HepG2 (cell line): ENCODE measurements around the gene PACS1. TPM values are rescaled to one million over a fixed set of nuclear protein-coding genes. Genes with fewer than 3 reads are reported as not detected.

Experiments
- ATAC-seq: fragments of 200-7000 bp; cut with Tn5 transposase; 3 replicates; pipeline ENCODE4 v1.9.1; 2020; ENCODE audit warnings: mild to moderate bottlenecking, moderate library complexity
- BruUV-seq: library from RNA; stranded (reverse); fragments of 400-500 nt; replicated peaks from 2 replicates; lab custom pipeline; 2021; lab: Mats Ljungman, UMichigan
- CTCF ChIA-PET: fragments of 300-600 bp; formaldehyde crosslinking; extraction: SDS; loops from one replicate; lab custom pipeline; 2021; ENCODE audit warnings: low total read pairs, inconsistent platforms, low intra/inter-chr PET ratio; lab: Yijun Ruan, JAX
- POLR2A ChIA-PET: fragments of 350-600 bp; sonication (Branson Sonifier 250); formaldehyde crosslinking; loops from one replicate; lab custom pipeline; 2020; ENCODE audit warnings: antibody characterized with exemption, inconsistent platforms; lab: Yijun Ruan, JAX
- DNase-seq: peaks from one replicate; pipeline ENCODE4 v3.0.0-alpha.2; 2015; ENCODE audit warnings: low spot score
- FAIRE-seq: peaks from 3 replicates; lab custom pipeline; 2011; peaks lifted over from hg19 to GRCh38; lab: Jason Lieb, UNC
- H2AFZ ChIP-seq: one replicate; pipeline ENCODE4 v1.6.1; 2011; ENCODE audit warnings: low read length, inconsistent platforms
- H3K27ac ChIP-seq: fragments of 300-600 bp; 3 replicates; pipeline ENCODE4 v1.8.0; 2011; ENCODE audit warnings: mixed run types, mild to moderate bottlenecking, mixed read lengths, low read length, inconsistent platforms; ENCODE audit not compliant: insufficient read depth; ENCODE audit errors: extremely low read length
- H3K27me3 ChIP-seq, 2 experiments: fragments of 200-600 bp in 1 of 2; 2 replicates in 1 of 2; 3 replicates in 1 of 2; pipeline versions ENCODE4 v1.6.0 to v1.8.0; 2011; ENCODE audit warnings: low read length in 2 of 2, mild to moderate bottlenecking in 2 of 2, moderate library complexity in 2 of 2, inconsistent platforms in 1 of 2; ENCODE audit not compliant: insufficient read depth in 2 of 2, control insufficient read depth in 1 of 2
- H3K36me3 ChIP-seq, 2 experiments: fragments of 200-600 bp in 1 of 2; replicated peaks in 1 of 2; 2 replicates in 1 of 2; 3 replicates in 1 of 2; pipeline versions ENCODE4 v1.5.1 to v1.8.0; 2011; ENCODE audit warnings: low read length in 2 of 2, inconsistent platforms in 1 of 2; ENCODE audit not compliant: insufficient read depth in 2 of 2, control insufficient read depth in 1 of 2
- H3K4me1 ChIP-seq: 2 replicates; pipeline ENCODE4 v1.5.1; 2012; ENCODE audit warnings: low read length, inconsistent platforms; ENCODE audit not compliant: insufficient read depth
- H3K4me2 ChIP-seq: 2 replicates; pipeline ENCODE4 v1.6.0; 2011; ENCODE audit warnings: low read depth, low read length, inconsistent platforms
- H3K4me3 ChIP-seq, 3 experiments: fragments of 200-600 bp in 1 of 3; sonication (generic), shearing (Covaris generic) in 1 of 3; replicated peaks in 1 of 3; 2 replicates each; pipeline ENCODE4 v1.5.1; 2011 to 2016; ENCODE audit warnings: low read length in 3 of 3, inconsistent platforms in 2 of 3, low read depth in 2 of 3, mild to moderate bottlenecking in 2 of 3, control low read depth in 1 of 3, mixed read lengths in 1 of 3; ENCODE audit not compliant: insufficient read depth in 1 of 3
- H3K79me2 ChIP-seq: one replicate; pipeline ENCODE4 v1.6.1; 2011; ENCODE audit warnings: low read length, inconsistent platforms; ENCODE audit not compliant: insufficient read depth
- H3K9ac ChIP-seq: 2 replicates; pipeline ENCODE4 v1.6.0; 2011; ENCODE audit warnings: mild to moderate bottlenecking, low read depth, low read length, inconsistent platforms; ENCODE audit not compliant: insufficient read depth
- H3K9me3 ChIP-seq: 2 replicates; pipeline ENCODE4 v1.5.1; 2012; ENCODE audit warnings: mild to moderate bottlenecking, low read length
- H4K20me1 ChIP-seq: 2 replicates; pipeline ENCODE4 v1.6.0; 2011; ENCODE audit warnings: inconsistent platforms, mild to moderate bottlenecking, low read length, moderate library complexity; ENCODE audit not compliant: insufficient read depth
- EP300 ChIP-seq, 3 experiments: sonication (generic) in 1 of 3; formaldehyde crosslinking in 1 of 3; IDR thresholded peaks; 2 replicates each; pipeline versions ENCODE4 v1.5.1 to v1.6.1; 2011 to 2020; ENCODE audit warnings: low read depth in 2 of 3, low read length in 2 of 3, borderline replicate concordance in 1 of 3, improper control_type of control experiment in 1 of 3, mild to moderate bottlenecking in 1 of 3, missing genetic modification reagents in 1 of 3, moderate library complexity in 1 of 3
- SMC3 ChIP-seq: IDR thresholded peaks from 2 replicates; pipeline ENCODE4 v1.6.1; 2011; ENCODE audit warnings: low read length, improper control_type of control experiment
- ZNF17 ChIP-seq: sonication (generic); formaldehyde crosslinking; IDR thresholded peaks from 2 replicates; pipeline ENCODE4 v1.5.0; 2020; ENCODE audit warnings: mild to moderate bottlenecking, missing genetic modification reagents
- ZNF431 ChIP-seq: sonication (generic); formaldehyde crosslinking; IDR thresholded peaks from 2 replicates; pipeline ENCODE4 v1.9.0; 2022; ENCODE audit warnings: missing genetic modification reagents, low read depth, mild to moderate bottlenecking, borderline replicate concordance
- ZNF484 ChIP-seq: sonication (generic); formaldehyde crosslinking; IDR thresholded peaks from 2 replicates; pipeline ENCODE4 v1.5.1; 2020; ENCODE audit warnings: mild to moderate bottlenecking, low read depth, missing genetic modification reagents, borderline replicate concordance
- ZNF530 ChIP-seq: sonication (generic); formaldehyde crosslinking; IDR thresholded peaks from 2 replicates; pipeline ENCODE4 v1.5.0; 2020; ENCODE audit warnings: low read depth, mild to moderate bottlenecking, missing genetic modification reagents
- ZNF781 ChIP-seq: sonication (generic); formaldehyde crosslinking; IDR thresholded peaks from 2 replicates; pipeline ENCODE4 v1.5.1; 2020; ENCODE audit warnings: borderline replicate concordance, mild to moderate bottlenecking, missing genetic modification reagents; ENCODE audit errors: not compliant biosample characterization
- WGBS: methylation state at CpG from one replicate; pipeline ENCODE4 v1.1.6; 2017; ENCODE audit warnings: low lambda C conversion rate; 5-methylcytosine and 5-hydroxymethylcytosine counted together
- in situ Hi-C: cut with HindIII; loops from 2 replicates; pipeline ENCODE4 v1.10.0; 2017; ENCODE audit warnings: low pct_unique_long_range_greater_than_20kb; ENCODE audit not compliant: extremely low pct_ligation_motif_present
- intact Hi-C: fragments of 100-400 bp; cut with micrococcal nuclease; formaldehyde crosslinking; loops from one replicate; pipeline ENCODE4 v1.10.0; 2022; ENCODE audit not compliant: unreplicated experiment
- polyA plus RNA-seq, 8 experiments: library from polyadenylated mRNA; depleted of rRNA in 3 of 8; stranded (reverse) in 7 of 8; unstranded in 1 of 8; fragments of >200 nt; fragmentation: Illumina TruSeq in 4 of 8; extraction: Trizol in 4 of 8; gene quantifications; 2 replicates each; pipeline versions ENCODE4 v1.2.1 to v1.2.3, GENCODE V29; 2011 to 2016; ENCODE audit warnings: low read depth in 4 of 8, missing spikeins in 1 of 8, mixed read lengths in 1 of 8; ENCODE audit not compliant: insufficient read depth in 1 of 8
- total RNA-seq, 5 experiments: library from RNA; depleted of rRNA; stranded (reverse); fragments of >200 nt; fragmentation: Illumina TruSeq; extraction: Trizol; gene quantifications; 2 replicates each; pipeline ENCODE4 v1.2.3, GENCODE V29; 2016; ENCODE audit warnings: low read depth in 1 of 5
- TF ChIP-seq, protein P1 (sequence below): sonication (generic); formaldehyde crosslinking; IDR thresholded peaks from 2 replicates; pipeline ENCODE4 v1.4.0; 2020; ENCODE audit warnings: low read depth, missing genetic modification reagents
- TF ChIP-seq, protein P2 (sequence below): sonication (generic); formaldehyde crosslinking; IDR thresholded peaks from 2 replicates; pipeline ENCODE4 v1.9.0; 2021; ENCODE audit warnings: missing genetic modification reagents, borderline replicate concordance

PACS1 gene
- total and polyA plus RNA-seq, 2 of the 13 experiments (the other 11 are each of a cell fraction or from before 2014, with no cell fraction given), result 7.6 to 8.6 TPM

DNA sequence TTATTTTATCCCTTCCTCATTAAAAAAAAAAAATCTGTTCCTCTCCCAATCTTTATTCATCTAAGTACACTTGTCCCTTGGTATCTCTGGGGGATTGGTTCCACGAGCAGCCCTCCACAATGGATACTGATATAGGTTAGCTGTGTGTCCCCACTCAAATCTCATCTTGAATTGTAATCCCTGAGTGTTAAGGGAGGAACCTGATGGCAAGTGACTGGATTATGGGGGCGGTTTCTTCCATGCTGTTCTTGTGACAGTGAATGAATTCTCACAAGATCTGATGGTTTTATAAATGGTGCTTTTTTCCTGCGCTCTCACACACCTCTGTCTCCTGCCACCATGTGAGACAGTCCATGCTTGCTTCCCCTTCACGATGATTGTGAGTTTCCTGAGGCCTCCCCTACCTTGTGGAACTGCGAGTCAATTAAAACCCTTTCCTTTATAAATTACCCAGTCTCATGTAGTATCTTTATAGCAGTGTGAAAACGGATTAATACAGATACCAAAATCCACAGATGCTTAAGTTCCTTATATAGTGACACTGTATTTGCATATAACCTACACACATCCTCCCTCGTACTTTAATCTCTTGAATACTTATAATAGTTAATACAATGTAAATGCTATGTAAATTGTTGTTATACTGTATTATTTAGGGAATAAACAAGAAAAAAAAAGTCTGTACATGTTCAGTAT, 62.0 kb downstream of the PACS1 start:
- CTCF ChIA-PET, result no interaction called here
- TF ChIP-seq ZNF781 (CRISPR knock-in tag) (no peak), EP300 (IDR thresholded peaks at IDR 0.05; ENCODE audit: low read depth in 2 of 2, low read length in 2 of 2) (no peak), EP300 (CRISPR knock-in tag; IDR thresholded peaks at IDR 0.05; ENCODE audit: borderline replicate concordance) (no peak), SMC3 (no peak), ZNF484 (no peak), ZNF17 (CRISPR knock-in tag) (no peak), ZNF431 (CRISPR knock-in tag) (no peak), ZNF530 (CRISPR knock-in tag) (no peak)
- TF ChIP-seq, protein P1, sequence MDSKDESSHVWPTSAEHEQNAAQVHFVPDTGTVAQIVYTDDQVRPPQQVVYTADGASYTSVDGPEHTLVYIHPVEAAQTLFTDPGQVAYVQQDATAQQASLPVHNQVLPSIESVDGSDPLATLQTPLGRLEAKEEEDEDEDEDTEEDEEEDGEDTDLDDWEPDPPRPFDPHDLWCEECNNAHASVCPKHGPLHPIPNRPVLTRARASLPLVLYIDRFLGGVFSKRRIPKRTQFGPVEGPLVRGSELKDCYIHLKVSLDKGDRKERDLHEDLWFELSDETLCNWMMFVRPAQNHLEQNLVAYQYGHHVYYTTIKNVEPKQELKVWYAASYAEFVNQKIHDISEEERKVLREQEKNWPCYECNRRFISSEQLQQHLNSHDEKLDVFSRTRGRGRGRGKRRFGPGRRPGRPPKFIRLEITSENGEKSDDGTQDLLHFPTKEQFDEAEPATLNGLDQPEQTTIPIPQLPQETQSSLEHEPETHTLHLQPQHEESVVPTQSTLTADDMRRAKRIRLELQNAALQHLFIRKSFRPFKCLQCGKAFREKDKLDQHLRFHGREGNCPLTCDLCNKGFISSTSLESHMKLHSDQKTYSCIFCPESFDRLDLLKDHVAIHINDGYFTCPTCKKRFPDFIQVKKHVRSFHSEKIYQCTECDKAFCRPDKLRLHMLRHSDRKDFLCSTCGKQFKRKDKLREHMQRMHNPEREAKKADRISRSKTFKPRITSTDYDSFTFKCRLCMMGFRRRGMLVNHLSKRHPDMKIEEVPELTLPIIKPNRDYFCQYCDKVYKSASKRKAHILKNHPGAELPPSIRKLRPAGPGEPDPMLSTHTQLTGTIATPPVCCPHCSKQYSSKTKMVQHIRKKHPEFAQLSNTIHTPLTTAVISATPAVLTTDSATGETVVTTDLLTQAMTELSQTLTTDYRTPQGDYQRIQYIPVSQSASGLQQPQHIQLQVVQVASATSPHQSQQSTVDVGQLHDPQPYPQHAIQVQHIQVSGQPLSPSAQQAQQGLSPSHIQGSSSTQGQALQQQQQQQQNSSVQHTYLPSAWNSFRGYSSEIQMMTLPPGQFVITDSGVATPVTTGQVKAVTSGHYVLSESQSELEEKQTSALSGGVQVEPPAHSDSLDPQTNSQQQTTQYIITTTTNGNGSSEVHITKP, result no peak
- TF ChIP-seq, protein P2, sequence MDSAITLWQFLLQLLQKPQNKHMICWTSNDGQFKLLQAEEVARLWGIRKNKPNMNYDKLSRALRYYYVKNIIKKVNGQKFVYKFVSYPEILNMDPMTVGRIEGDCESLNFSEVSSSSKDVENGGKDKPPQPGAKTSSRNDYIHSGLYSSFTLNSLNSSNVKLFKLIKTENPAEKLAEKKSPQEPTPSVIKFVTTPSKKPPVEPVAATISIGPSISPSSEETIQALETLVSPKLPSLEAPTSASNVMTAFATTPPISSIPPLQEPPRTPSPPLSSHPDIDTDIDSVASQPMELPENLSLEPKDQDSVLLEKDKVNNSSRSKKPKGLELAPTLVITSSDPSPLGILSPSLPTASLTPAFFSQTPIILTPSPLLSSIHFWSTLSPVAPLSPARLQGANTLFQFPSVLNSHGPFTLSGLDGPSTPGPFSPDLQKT (CRISPR knock-in tag), result no peak
- H3K79me2 ChIP-seq, result no peaks in the 10 kb centered on the region
- FAIRE-seq (no peak), ATAC-seq (no peak), DNase-seq (no peak)
- in situ Hi-C loops (loop anchor here (5.0 kb wide), 1 partner anchor 65 kb away; no protein-coding TSS in a partner anchor), intact Hi-C loops (no loop called here)
- WGBS, result 94% methylated on average over 7 of the region's 7 CpGs
- H3K27me3 ChIP-seq, result no peaks in the 10 kb centered on the region
- no peak overlapping the region for H3K27ac ChIP-seq
- no peaks in the 10 kb centered on the region; a peak in 1 of 5 replicates for H3K36me3 ChIP-seq
- no peaks in the 10 kb centered on the region for H4K20me1 ChIP-seq
- POLR2A ChIA-PET, result no interaction called here
- no peak overlapping the region for H3K4me2 ChIP-seq
- H3K9ac ChIP-seq, result no peak overlapping the region
- no peaks in the 10 kb centered on the region for H3K9me3 ChIP-seq
- BruUV-seq, result no TSS peak
- no peak overlapping the region for H3K4me3 ChIP-seq
- no peak overlapping the region for H2AFZ ChIP-seq
- peaks cover 12% of the 10 kb centered on the region for H3K4me1 ChIP-seq
